ENCODE measurements around the gene FTO. TPM values are rescaled to one million over a fixed set of nuclear protein-coding genes. Genes with fewer than 3 reads are reported as not detected.
A peak's percentile ranks its signal among the peaks of the same experiment; 100 is the strongest.

The FTO gene
- polyA plus RNA-seq, 1 donor, result 53.4 TPM

- no peak for DNase-seq (ENCODE audit: low read depth)
Observed at GRCh38 chr16:53711390-53711789, 7.4 kb downstream of the FTO start.

- no peak for DNase-seq (ENCODE audit: low read depth)
Observed at GRCh38 chr16:53712065-53712464, 8.1 kb downstream of the FTO start.

- no peak for DNase-seq (ENCODE audit: low read depth)
Observed at GRCh38 chr16:53713403-53714204, 9.6 kb downstream of the FTO start.

GRCh38 chr16:53714205-53715022 is 10.5 kb downstream of the FTO start:
- peak; percentile 79 for DNase-seq (ENCODE audit: low read depth)

GRCh38 chr16:53715023-53715384 is 11.0 kb downstream of the FTO start:
- DNase-seq (ENCODE audit: low read depth), result no peak

GRCh38 chr16:53717577-53717976 is 13.6 kb downstream of the FTO start:
- DNase-seq (ENCODE audit: low read depth), result no peak

GRCh38 chr16:53721017-53721416 is 17.1 kb downstream of the FTO start:
- DNase-seq (ENCODE audit: low read depth), result no peak

GRCh38 chr16:53726625-53727024 is 22.7 kb downstream of the FTO start:
- DNase-seq (ENCODE audit: low read depth), result no peak

GRCh38 chr16:53730693-53731092 is 26.7 kb downstream of the FTO start:
- DNase-seq (ENCODE audit: low read depth), result no peak

GRCh38 chr16:53732296-53732929 is 28.5 kb downstream of the FTO start:
- no peak for DNase-seq (ENCODE audit: low read depth)

GRCh38 chr16:53734908-53735307 is 31.0 kb downstream of the FTO start:
- no peak for DNase-seq (ENCODE audit: low read depth)

- no peak for DNase-seq (ENCODE audit: low read depth)
Observed at GRCh38 chr16:53736297-53736696, 32.3 kb downstream of the FTO start.

GRCh38 chr16:53737552-53737951 is 33.6 kb downstream of the FTO start:
- DNase-seq (ENCODE audit: low read depth), result no peak

- no peak for DNase-seq (ENCODE audit: low read depth)
Observed at GRCh38 chr16:53740476-53740875, 36.5 kb downstream of the FTO start.

- no peak for DNase-seq (ENCODE audit: low read depth)
Observed at GRCh38 chr16:53740933-53741531, 37.1 kb downstream of the FTO start.

GRCh38 chr16:53741546-53741945 is 37.6 kb downstream of the FTO start:
- DNase-seq (ENCODE audit: low read depth), result no peak

GRCh38 chr16:53743149-53743566 is 39.2 kb downstream of the FTO start:
- no peak for DNase-seq (ENCODE audit: low read depth)

GRCh38 chr16:53744449-53744848 is 40.5 kb downstream of the FTO start:
- no peak for DNase-seq (ENCODE audit: low read depth)

- DNase-seq (ENCODE audit: low read depth), result no peak
Observed at GRCh38 chr16:53745086-53745485, 41.1 kb downstream of the FTO start.

- DNase-seq (ENCODE audit: low read depth), result no peak
Observed at GRCh38 chr16:53745753-53746266, 41.9 kb downstream of the FTO start.

- DNase-seq (ENCODE audit: low read depth), result no peak
Observed at GRCh38 chr16:53752560-53752959, 48.6 kb downstream of the FTO start.

GRCh38 chr16:53753431-53753830 is 49.5 kb downstream of the FTO start:
- no peak for DNase-seq (ENCODE audit: low read depth)
